ENCODE measurements around the gene NPL.

The NPL gene

GRCh38 chr1:182782587-182782913, 7.0 kb upstream of the NPL start:
- H3K27me3 ChIP-seq (ENCODE audit: control insufficient read depth, insufficient read depth, low read length), result peaks cover 8% of the 10 kb centered on the region
- H3K9me3 ChIP-seq (ENCODE audit: control insufficient read depth, insufficient read depth, low read length), result no peaks in the 10 kb centered on the region
- no peak overlapping the region for H3K9ac ChIP-seq (ENCODE audit: low read depth, low read length)
- H3K4me1 ChIP-seq (ENCODE audit: control insufficient read depth, insufficient read depth, low read length), result peaks cover 6% of the 10 kb centered on the region
- no peak overlapping the region for H3K4me3 ChIP-seq (ENCODE audit: low read depth, low read length)
- H3K36me3 ChIP-seq (ENCODE audit: control insufficient read depth, insufficient read depth, low read length), result no peaks in the 10 kb centered on the region

GRCh38 chr1:182783068-182783467, 6.5 kb upstream of the NPL start:
- H3K9me3 ChIP-seq (ENCODE audit: control insufficient read depth, insufficient read depth, low read length), result no peaks in the 10 kb centered on the region
- peaks cover 14% of the 10 kb centered on the region for H3K27me3 ChIP-seq (ENCODE audit: control insufficient read depth, insufficient read depth, low read length)
- H3K36me3 ChIP-seq (ENCODE audit: control insufficient read depth, insufficient read depth, low read length), result no peaks in the 10 kb centered on the region
- H3K4me1 ChIP-seq (ENCODE audit: control insufficient read depth, insufficient read depth, low read length), result peaks cover 6% of the 10 kb centered on the region
- no peak overlapping the region for H3K9ac ChIP-seq (ENCODE audit: low read depth, low read length)
- H3K4me3 ChIP-seq (ENCODE audit: low read depth, low read length), result no peak overlapping the region

GRCh38 chr1:182784556-182785171, 4.9 kb upstream of the NPL start:
- no peaks in the 10 kb centered on the region for H3K36me3 ChIP-seq (ENCODE audit: control insufficient read depth, insufficient read depth, low read length)
- no peak overlapping the region for H3K9ac ChIP-seq (ENCODE audit: low read depth, low read length)
- H3K4me1 ChIP-seq (ENCODE audit: control insufficient read depth, insufficient read depth, low read length), result peaks cover 6% of the 10 kb centered on the region
- no peak overlapping the region for H3K4me3 ChIP-seq (ENCODE audit: low read depth, low read length)
- H3K27me3 ChIP-seq (ENCODE audit: control insufficient read depth, insufficient read depth, low read length), result peaks cover 28% of the 10 kb centered on the region
- no peaks in the 10 kb centered on the region for H3K9me3 ChIP-seq (ENCODE audit: control insufficient read depth, insufficient read depth, low read length)

GRCh38 chr1:182785181-182785580, 4.4 kb upstream of the NPL start:
- Histone ChIP-seq H3K36me3 (ENCODE audit: control insufficient read depth, insufficient read depth, low read length) (no peaks in the 10 kb centered on the region), H3K9me3 (ENCODE audit: control insufficient read depth, insufficient read depth, low read length) (no peaks in the 10 kb centered on the region), H3K4me3 (ENCODE audit: low read depth, low read length) (no peak overlapping the region), H3K27me3 (ENCODE audit: control insufficient read depth, insufficient read depth, low read length) (peaks cover 33% of the 10 kb centered on the region), H3K9ac (ENCODE audit: low read depth, low read length) (no peak overlapping the region), H3K4me1 (ENCODE audit: control insufficient read depth, insufficient read depth, low read length) (peaks cover 6% of the 10 kb centered on the region)

- Histone ChIP-seq H3K36me3 (ENCODE audit: control insufficient read depth, insufficient read depth, low read length) (no peaks in the 10 kb centered on the region), H3K27me3 (ENCODE audit: control insufficient read depth, insufficient read depth, low read length) (peaks cover 43% of the 10 kb centered on the region), H3K9me3 (ENCODE audit: control insufficient read depth, insufficient read depth, low read length) (no peaks in the 10 kb centered on the region), H3K9ac (ENCODE audit: low read depth, low read length) (no peak overlapping the region), H3K4me3 (ENCODE audit: low read depth, low read length) (no peak overlapping the region), H3K4me1 (ENCODE audit: control insufficient read depth, insufficient read depth, low read length) (peaks cover 6% of the 10 kb centered on the region)
Observed at GRCh38 chr1:182786223-182786994, 3.2 kb upstream of the NPL start.

- H3K4me1 ChIP-seq (ENCODE audit: control insufficient read depth, insufficient read depth, low read length), result peaks cover under 1% of the 10 kb centered on the region
- H3K4me3 ChIP-seq (ENCODE audit: low read depth, low read length), result no peak overlapping the region
Observed at GRCh38 chr1:182786995-182787324, 2.6 kb upstream of the NPL start.

GRCh38 chr1:182791281-182792179, 2.0 kb downstream of the NPL start:
- H3K36me3 ChIP-seq (ENCODE audit: control insufficient read depth, insufficient read depth, low read length), result no peaks in the 10 kb centered on the region
- H3K4me1 ChIP-seq (ENCODE audit: control insufficient read depth, insufficient read depth, low read length), result no peaks in the 10 kb centered on the region
- H3K4me3 ChIP-seq (ENCODE audit: low read depth, low read length), result no peak overlapping the region
- H3K9ac ChIP-seq (ENCODE audit: low read depth, low read length), result no peak overlapping the region
- no peaks in the 10 kb centered on the region for H3K9me3 ChIP-seq (ENCODE audit: control insufficient read depth, insufficient read depth, low read length)
- peaks cover 54% of the 10 kb centered on the region for H3K27me3 ChIP-seq (ENCODE audit: control insufficient read depth, insufficient read depth, low read length)

More at GRCh38 chr1:182786995-182787324, 2.6 kb upstream of the NPL start:
- H3K9me3 ChIP-seq (ENCODE audit: control insufficient read depth, insufficient read depth, low read length), result no peaks in the 10 kb centered on the region
- no peak overlapping the region for H3K9ac ChIP-seq (ENCODE audit: low read depth, low read length)
- no peaks in the 10 kb centered on the region for H3K36me3 ChIP-seq (ENCODE audit: control insufficient read depth, insufficient read depth, low read length)
- peaks cover 48% of the 10 kb centered on the region for H3K27me3 ChIP-seq (ENCODE audit: control insufficient read depth, insufficient read depth, low read length)

GRCh38 chr1:182794091-182794490, 4.5 kb downstream of the NPL start:
- no peaks in the 10 kb centered on the region for H3K9me3 ChIP-seq (ENCODE audit: control insufficient read depth, insufficient read depth, low read length)
- no peak overlapping the region for H3K9ac ChIP-seq (ENCODE audit: low read depth, low read length)
- H3K27me3 ChIP-seq (ENCODE audit: control insufficient read depth, insufficient read depth, low read length), result peaks cover 30% of the 10 kb centered on the region
- no peaks in the 10 kb centered on the region for H3K36me3 ChIP-seq (ENCODE audit: control insufficient read depth, insufficient read depth, low read length)
- no peak overlapping the region for H3K4me3 ChIP-seq (ENCODE audit: low read depth, low read length)
- H3K4me1 ChIP-seq (ENCODE audit: control insufficient read depth, insufficient read depth, low read length), result no peaks in the 10 kb centered on the region

GRCh38 chr1:182794676-182795201, 5.2 kb downstream of the NPL start:
- no peak overlapping the region for H3K4me3 ChIP-seq (ENCODE audit: low read depth, low read length)
- H3K27me3 ChIP-seq (ENCODE audit: control insufficient read depth, insufficient read depth, low read length), result peaks cover 25% of the 10 kb centered on the region
- no peaks in the 10 kb centered on the region for H3K9me3 ChIP-seq (ENCODE audit: control insufficient read depth, insufficient read depth, low read length)
- no peaks in the 10 kb centered on the region for H3K4me1 ChIP-seq (ENCODE audit: control insufficient read depth, insufficient read depth, low read length)
- H3K9ac ChIP-seq (ENCODE audit: low read depth, low read length), result no peak overlapping the region
- H3K36me3 ChIP-seq (ENCODE audit: control insufficient read depth, insufficient read depth, low read length), result no peaks in the 10 kb centered on the region

GRCh38 chr1:182795563-182796228, 6.1 kb downstream of the NPL start:
- Histone ChIP-seq H3K4me1 (ENCODE audit: control insufficient read depth, insufficient read depth, low read length) (no peaks in the 10 kb centered on the region), H3K9me3 (ENCODE audit: control insufficient read depth, insufficient read depth, low read length) (no peaks in the 10 kb centered on the region), H3K9ac (ENCODE audit: low read depth, low read length) (no peak overlapping the region), H3K4me3 (ENCODE audit: low read depth, low read length) (no peak overlapping the region), H3K27me3 (ENCODE audit: control insufficient read depth, insufficient read depth, low read length) (peaks cover 17% of the 10 kb centered on the region), H3K36me3 (ENCODE audit: control insufficient read depth, insufficient read depth, low read length) (no peaks in the 10 kb centered on the region)

- peaks cover 17% of the 10 kb centered on the region for H3K4me1 ChIP-seq (ENCODE audit: control insufficient read depth, insufficient read depth, low read length)
- no peak overlapping the region for H3K9ac ChIP-seq (ENCODE audit: low read depth, low read length)
Observed at GRCh38 chr1:182802006-182802803, 12.6 kb downstream of the NPL start.

More at GRCh38 chr1:182802006-182802803, 12.6 kb downstream of the NPL start:
- no peaks in the 10 kb centered on the region for H3K36me3 ChIP-seq (ENCODE audit: control insufficient read depth, insufficient read depth, low read length)
- no peak overlapping the region for H3K4me3 ChIP-seq (ENCODE audit: low read depth, low read length)
- no peaks in the 10 kb centered on the region for H3K9me3 ChIP-seq (ENCODE audit: control insufficient read depth, insufficient read depth, low read length)
- no peaks in the 10 kb centered on the region for H3K27me3 ChIP-seq (ENCODE audit: control insufficient read depth, insufficient read depth, low read length)

All from iPS-15b (cell line).